Right atrium auricular region (tissue), 2 donors: ENCODE results near the gene VPS29. TPM values are rescaled to one million over a fixed set of nuclear protein-coding genes. Genes with fewer than 3 reads are reported as not detected.

Source experiments
- DNase-seq: peaks from one replicate; pipeline ENCODE4 v3.0.0-alpha.2; 2019; ENCODE audit warnings: low spot score
- H3K27ac ChIP-seq, 2 donors: fragments of 200-600 bp; sonication (generic); 1 replicate in 1 of 2; 2 replicates in 1 of 2; pipeline ENCODE4 v1.5.1; 2016 to 2019
- H3K27me3 ChIP-seq, 2 donors: fragments of 200-600 bp; sonication (generic); one replicate each; pipeline versions ENCODE4 v1.5.1 to v1.6.0; 2017 to 2019
- H3K36me3 ChIP-seq: fragments of 200-600 bp; sonication (generic); one replicate; pipeline ENCODE4 v1.5.1; 2016
- H3K4me1 ChIP-seq, 2 donors: fragments of 200-600 bp; sonication (generic); one replicate each; pipeline versions ENCODE4 v1.5.1 to v1.6.0; 2017 to 2019
- H3K4me3 ChIP-seq, 2 donors: fragments of 200-600 bp; sonication (generic); 1 replicate in 1 of 2; 2 replicates in 1 of 2; pipeline ENCODE4 v1.5.1; 2017 to 2019; ENCODE audit warnings: mild to moderate bottlenecking in 1 of 2, moderate library complexity in 1 of 2
- H3K9me3 ChIP-seq, 2 donors: fragments of 200-600 bp; sonication (generic); one replicate each; pipeline ENCODE4 v1.5.1; 2019
- total RNA-seq, 2 donors: library from RNA; depleted of rRNA; stranded (reverse); fragments of >200 nt; gene quantifications; one replicate each; pipeline ENCODE4 v1.1.0, GENCODE V29; 2016
- TF ChIP-seq, protein P1 (sequence below), 2 donors: fragments of 200-600 bp; sonication (generic); IDR thresholded peaks; one replicate each; pipeline ENCODE4 v1.5.1; 2019; ENCODE audit warnings: antibody characterized with exemption in 2 of 2

VPS29 gene
- total RNA-seq, 2 donors from 2014 or later: 65.7 to 96.1 TPM

DNA sequence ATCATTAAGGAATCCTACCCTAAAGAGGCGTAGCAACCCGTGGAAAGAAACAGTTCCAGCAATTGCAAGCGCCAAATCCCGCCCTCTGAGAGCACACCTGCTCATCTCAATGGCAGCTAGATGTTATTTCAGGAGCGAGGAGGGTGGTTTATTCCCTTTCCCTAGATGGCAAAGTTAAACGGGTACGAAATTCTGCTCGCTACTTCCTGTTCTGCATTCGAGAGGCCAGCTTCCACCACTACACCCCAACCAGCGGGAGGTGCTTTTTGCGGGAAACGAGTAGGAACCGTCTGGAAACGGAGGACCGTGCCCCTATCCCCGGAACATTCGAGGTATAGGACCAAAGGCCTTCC lies 536 bp downstream of the VPS29 start:
- H3K4me3 ChIP-seq: peak overlapping the region; percentile 90 to 94
- H3K27me3 ChIP-seq: no peaks in the 10 kb centered on the region
- DNase-seq: no peak
- H3K4me1 ChIP-seq: peaks cover 0 to 34% of the 10 kb centered on the region in 2 donors
- H3K36me3 ChIP-seq: no peaks in the 10 kb centered on the region
- no peaks in the 10 kb centered on the region for H3K9me3 ChIP-seq
- TF ChIP-seq, protein P1, sequence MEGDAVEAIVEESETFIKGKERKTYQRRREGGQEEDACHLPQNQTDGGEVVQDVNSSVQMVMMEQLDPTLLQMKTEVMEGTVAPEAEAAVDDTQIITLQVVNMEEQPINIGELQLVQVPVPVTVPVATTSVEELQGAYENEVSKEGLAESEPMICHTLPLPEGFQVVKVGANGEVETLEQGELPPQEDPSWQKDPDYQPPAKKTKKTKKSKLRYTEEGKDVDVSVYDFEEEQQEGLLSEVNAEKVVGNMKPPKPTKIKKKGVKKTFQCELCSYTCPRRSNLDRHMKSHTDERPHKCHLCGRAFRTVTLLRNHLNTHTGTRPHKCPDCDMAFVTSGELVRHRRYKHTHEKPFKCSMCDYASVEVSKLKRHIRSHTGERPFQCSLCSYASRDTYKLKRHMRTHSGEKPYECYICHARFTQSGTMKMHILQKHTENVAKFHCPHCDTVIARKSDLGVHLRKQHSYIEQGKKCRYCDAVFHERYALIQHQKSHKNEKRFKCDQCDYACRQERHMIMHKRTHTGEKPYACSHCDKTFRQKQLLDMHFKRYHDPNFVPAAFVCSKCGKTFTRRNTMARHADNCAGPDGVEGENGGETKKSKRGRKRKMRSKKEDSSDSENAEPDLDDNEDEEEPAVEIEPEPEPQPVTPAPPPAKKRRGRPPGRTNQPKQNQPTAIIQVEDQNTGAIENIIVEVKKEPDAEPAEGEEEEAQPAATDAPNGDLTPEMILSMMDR (IDR thresholded peaks at IDR 0.05): no peak
- peak overlapping the region; percentile 89 to 91 for H3K27ac ChIP-seq

DNA sequence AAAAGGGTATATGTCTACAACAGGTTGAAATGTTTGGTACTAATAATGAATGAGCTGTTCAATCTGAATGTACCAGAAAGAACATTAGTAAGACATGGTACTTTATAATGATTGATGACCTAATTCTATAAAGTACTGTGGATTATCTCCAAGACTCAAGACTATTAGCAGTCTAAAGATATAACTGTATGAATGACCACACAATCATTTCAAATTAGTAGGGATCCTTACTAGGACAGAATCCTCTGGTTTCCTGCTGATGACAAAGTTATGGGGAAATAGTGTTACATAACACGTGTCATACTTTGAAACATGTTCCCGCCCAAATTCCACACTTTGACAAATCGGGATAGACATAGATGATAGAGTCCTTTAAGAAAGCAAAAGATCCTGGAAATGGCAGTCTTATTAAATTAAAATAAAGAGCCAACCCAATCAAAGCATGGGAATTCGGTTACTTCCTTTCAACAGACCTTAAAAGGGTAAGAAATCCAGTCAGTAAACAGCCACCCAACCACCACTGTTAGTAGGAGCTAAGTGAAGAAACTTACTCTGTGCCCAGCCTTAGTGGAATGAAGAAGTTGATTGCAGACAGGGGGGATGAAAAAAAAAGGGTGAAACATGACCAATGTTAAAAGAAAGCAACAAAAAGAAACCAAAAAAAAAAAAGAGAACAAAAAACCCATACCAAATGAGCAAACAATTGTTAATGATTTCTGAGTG lies 2.8 kb downstream of the VPS29 start:
- Histone ChIP-seq H3K36me3 (peaks cover 13% of the 10 kb centered on the region), H3K4me3 (no peak overlapping the region), H3K27ac (peak overlapping the region in 1 of 2 donors; percentile 6), H3K9me3 (no peaks in the 10 kb centered on the region), H3K4me1 (peaks cover 0 to 34% of the 10 kb centered on the region in 2 donors), H3K27me3 (no peaks in the 10 kb centered on the region)
- no peak for DNase-seq
- TF ChIP-seq, protein P1 (IDR thresholded peaks at IDR 0.05): no peak

DNA sequence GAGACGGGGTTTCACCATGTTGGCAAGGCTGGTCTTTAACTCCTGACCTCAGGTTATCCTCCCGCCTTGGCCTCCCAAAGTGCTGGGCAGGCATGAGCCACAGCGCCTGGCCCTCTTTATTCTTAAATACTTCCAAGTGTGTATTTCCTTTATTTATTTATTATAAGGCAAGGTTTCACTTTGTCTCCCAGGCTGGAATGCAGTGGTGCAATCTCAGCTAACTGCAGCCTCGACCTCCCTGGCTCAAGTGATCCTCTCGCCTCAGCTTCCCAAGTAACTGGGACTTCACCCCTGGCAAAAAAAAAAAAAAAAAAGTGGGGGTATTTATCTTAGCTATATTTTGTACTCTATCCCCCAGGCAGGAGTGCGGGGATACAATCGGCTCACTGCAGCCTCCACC lies 26.5 kb downstream of the VPS29 start:
- no peaks in the 10 kb centered on the region for H3K36me3 ChIP-seq
- H3K4me1 ChIP-seq: no peaks in the 10 kb centered on the region
- H3K9me3 ChIP-seq: no peaks in the 10 kb centered on the region
- H3K4me3 ChIP-seq: no peak overlapping the region
- no peak for DNase-seq
- H3K27me3 ChIP-seq: no peaks in the 10 kb centered on the region
- H3K27ac ChIP-seq: no peak overlapping the region
- TF ChIP-seq, protein P1 (IDR thresholded peaks at IDR 0.05): no peak

DNA sequence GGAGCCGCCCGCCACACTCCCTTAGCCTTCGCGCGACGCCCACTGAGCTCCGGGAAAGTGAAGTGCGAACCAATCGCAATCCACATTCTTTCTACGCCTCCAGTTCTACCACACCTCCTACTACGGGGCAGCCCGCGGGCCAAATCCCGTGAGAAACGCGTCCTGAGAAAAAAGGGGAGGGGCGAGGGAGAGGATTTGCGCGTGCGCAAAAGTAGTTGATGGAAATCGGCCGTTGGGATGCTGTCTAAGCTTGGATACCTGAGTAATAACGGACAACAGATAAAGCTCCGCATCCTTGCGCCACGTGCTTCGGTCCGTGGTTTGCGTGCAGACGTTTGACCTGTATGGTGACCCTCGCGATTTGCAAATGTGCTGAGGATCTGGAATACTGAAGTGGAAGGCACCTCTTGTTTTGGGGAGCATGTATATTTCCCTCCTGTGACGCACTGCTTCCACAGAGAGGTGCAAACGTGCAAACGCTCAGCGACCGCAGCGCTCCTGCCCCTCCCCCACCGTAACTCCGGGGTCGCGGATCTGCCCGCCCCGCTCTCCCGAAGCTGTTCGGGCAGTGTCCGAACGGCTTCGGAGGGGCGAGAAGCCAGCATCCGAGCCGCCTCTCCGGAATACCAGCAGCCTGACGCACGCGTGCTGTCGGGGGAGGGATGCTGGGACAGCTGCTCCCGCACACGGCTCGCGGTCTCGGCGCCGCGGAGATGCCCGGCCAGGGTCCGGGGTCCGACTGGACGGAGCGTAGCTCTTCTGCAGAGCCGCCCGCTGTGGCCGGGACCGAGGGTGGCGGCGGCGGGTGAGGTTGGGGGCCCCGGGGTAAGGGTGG lies 33.5 kb downstream of the VPS29 start, which contains the start of the genes FAM216A and GPN3:
Gene FAM216A (plus strand): TSS at position 632 of the 835 bp plus-strand sequence. CDS start 31 bp downstream, at position 663.
Gene GPN3 (minus strand): TSS at position 44 of the 835 bp plus-strand sequence. CDS start 54 bp downstream, outside the sequence.
- peak; percentile 96 for DNase-seq
- TF ChIP-seq, protein P1 (IDR thresholded peaks at IDR 0.05): no peak

DNA sequence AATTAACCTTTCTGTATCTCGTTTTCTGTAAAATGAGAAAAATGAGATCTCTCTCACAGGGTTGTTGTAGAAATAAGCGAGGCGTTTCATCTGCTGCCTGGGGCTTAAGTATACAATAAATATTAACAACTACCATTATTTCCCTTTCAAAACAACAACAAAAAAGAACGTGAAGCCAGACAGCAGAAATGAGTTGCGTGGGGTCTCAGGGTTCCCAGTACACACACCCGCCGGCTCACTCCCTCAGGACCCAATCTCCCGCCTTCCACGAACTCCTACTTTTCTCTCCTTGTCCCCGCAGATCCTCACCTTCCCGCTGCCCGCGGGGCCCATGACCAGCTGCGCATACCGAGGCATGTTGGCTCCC lies 34.1 kb downstream of the VPS29 start:
- Histone ChIP-seq H3K36me3 (peaks cover 6% of the 10 kb centered on the region), H3K27me3 (no peaks in the 10 kb centered on the region), H3K4me3 (peak overlapping the region; percentile 64 to 86), H3K27ac (peak overlapping the region; percentile 92 to 93), H3K9me3 (no peaks in the 10 kb centered on the region), H3K4me1 (peaks cover 0 to 25% of the 10 kb centered on the region in 2 donors)
- TF ChIP-seq, protein P1 (IDR thresholded peaks at IDR 0.05): no peak
- DNase-seq: no peak

More for the DNA sequence above, 33.5 kb downstream of the VPS29 start, which contains the start of the genes FAM216A and GPN3:
- Histone ChIP-seq H3K36me3 (peaks cover 6% of the 10 kb centered on the region), H3K9me3 (no peaks in the 10 kb centered on the region), H3K4me3 (peak within 1 kb of the TSS; percentile 64 to 86), H3K27ac (peak within 1 kb of the TSS; percentile 92 to 93), H3K4me1 (peaks cover 0 to 25% of the 10 kb centered on the region in 2 donors), H3K27me3 (no peaks in the 10 kb centered on the region)
